GM19099 (cell line): ENCODE results near the gene VWF.

Source experiments
- POLR2A ChIP-seq: IDR thresholded peaks from 3 replicates; pipeline ENCODE4 v1.6.1; 2011; ENCODE audit warnings: low read depth; ENCODE audit not compliant: insufficient read length; ENCODE audit errors: extremely low read depth

The VWF gene

GRCh38 chr12:6088921-6089747 is 35.3 kb downstream of the VWF start:
- TF ChIP-seq POLR2A = no peak

GRCh38 chr12:6086316-6086715 is 38.2 kb downstream of the VWF start:
- no peak for TF ChIP-seq POLR2A

- no peak for TF ChIP-seq POLR2A
Observed at GRCh38 chr12:6085841-6086240, 38.6 kb downstream of the VWF start.

- no peak for TF ChIP-seq POLR2A
Observed at GRCh38 chr12:6084969-6085450, 39.5 kb downstream of the VWF start.

GRCh38 chr12:6084261-6084968 is 40.1 kb downstream of the VWF start:
- no peak for TF ChIP-seq POLR2A

GRCh38 chr12:6083601-6084000 is 40.9 kb downstream of the VWF start:
- TF ChIP-seq POLR2A = no peak

GRCh38 chr12:6082613-6083012 is 41.9 kb downstream of the VWF start:
- TF ChIP-seq POLR2A = no peak

- no peak for TF ChIP-seq POLR2A
Observed at GRCh38 chr12:6080149-6081045, 44.1 kb downstream of the VWF start.

- no peak for TF ChIP-seq POLR2A
Observed at GRCh38 chr12:6078398-6079096, 45.9 kb downstream of the VWF start.

- TF ChIP-seq POLR2A = no peak
Observed at GRCh38 chr12:6077692-6078083, 46.8 kb downstream of the VWF start.

- no peak for TF ChIP-seq POLR2A
Observed at GRCh38 chr12:6076776-6077691, 47.4 kb downstream of the VWF start.

GRCh38 chr12:6076346-6076745 is 48.1 kb downstream of the VWF start:
- TF ChIP-seq POLR2A = no peak

GRCh38 chr12:6074979-6075585 is 49.4 kb downstream of the VWF start:
- no peak for TF ChIP-seq POLR2A
